ENCODE results near the gene MAGEF1. TPM values are rescaled to one million over a fixed set of nuclear protein-coding genes. Genes with fewer than 3 reads are reported as not detected.

Gene MAGEF1
- total and polyA plus RNA-seq, 2 of the 13 experiments (the other 11 are each of a cell fraction or from before 2014, with no cell fraction given) = 26.0 to 62.4 TPM

- ChIA-PET CTCF (ENCODE audit: low intra/inter-chr PET ratio, low total read pairs) (no interaction called here), POLR2A (no interaction called here)
- Histone ChIP-seq H4K20me1 (ENCODE audit: insufficient read depth, low read length) (no peaks in the 10 kb centered on the region), H3K9me3 (ENCODE audit: low read length) (no peaks in the 10 kb centered on the region), H3K4me1 (ENCODE audit: insufficient read depth, low read length) (no peaks in the 10 kb centered on the region), H3K79me2 (ENCODE audit: insufficient read depth, low read length) (no peaks in the 10 kb centered on the region), H2AFZ (ENCODE audit: low read length) (no peak overlapping the region), H3K36me3 (replicated peaks in 1 of 2; ENCODE audit: control insufficient read depth in 1 of 2, insufficient read depth in 2 of 2, low read length in 2 of 2) (no peaks in the 10 kb centered on the region), H3K27me3 (ENCODE audit: control insufficient read depth in 1 of 2, insufficient read depth in 2 of 2, low read length in 2 of 2) (peaks cover 1 to 6% of the 10 kb centered on the region in 2 experiments; a peak in 3 of 5 replicates), H3K27ac (ENCODE audit: extremely low read length, insufficient read depth, low read length) (no peak overlapping the region), H3K4me3 (replicated peaks in 1 of 3; ENCODE audit: insufficient read depth in 1 of 3, low read depth in 2 of 3, low read length in 3 of 3) (no peak overlapping the region), H3K9ac (ENCODE audit: insufficient read depth, low read depth, low read length) (no peak overlapping the region), H3K4me2 (ENCODE audit: low read depth, low read length) (no peak overlapping the region)
- no peak for ATAC-seq
- FAIRE-seq = no peak
- in situ Hi-C loops (cut with HindIII; ENCODE audit: extremely low pct_ligation_motif_present, low pct_unique_long_range_greater_than_20kb) = no loop called here
- intact Hi-C loops (cut with micrococcal nuclease; ENCODE audit: unreplicated experiment) = no loop called here
- BruUV-seq (replicated peaks) = no TSS peak
- no peak for TF ChIP-seq ZNF276 (CRISPR knock-in tag; IDR thresholded peaks at IDR 0.05; ENCODE audit: low read depth)
- no peak for TF ChIP-seq ZNF569 (CRISPR knock-in tag; IDR thresholded peaks at IDR 0.05; ENCODE audit: borderline replicate concordance)
- TF ChIP-seq MYPOP (CRISPR knock-in tag; IDR thresholded peaks at IDR 0.05) = no peak
- no peak for TF ChIP-seq ADNP (CRISPR knock-in tag; IDR thresholded peaks at IDR 0.05)
- TF ChIP-seq FOXP4 (CRISPR knock-in tag; IDR thresholded peaks at IDR 0.05) = no peak
- TF ChIP-seq ZNF83 (CRISPR knock-in tag; IDR thresholded peaks at IDR 0.05; ENCODE audit: borderline replicate concordance) = no peak
- no peak for TF ChIP-seq ZNF691 (CRISPR knock-in tag; IDR thresholded peaks at IDR 0.05; ENCODE audit: borderline replicate concordance, low read depth)
- TF ChIP-seq THAP9 (CRISPR knock-in tag; IDR thresholded peaks at IDR 0.05; ENCODE audit: borderline replicate concordance) = no peak
- no peak for TF ChIP-seq REL (CRISPR knock-in tag; conservative IDR thresholded peaks at IDR 0.05)
- TF ChIP-seq ZNF589 (CRISPR knock-in tag; conservative IDR thresholded peaks at IDR 0.05) = no peak
- no peak for TF ChIP-seq ZSCAN12 (CRISPR knock-in tag; IDR thresholded peaks at IDR 0.05)
- no peak for DNase-seq (ENCODE audit: low spot score)
- 5% methylated on average over 2 of the region's 7 CpGs for WGBS (ENCODE audit: low lambda C conversion rate)
These were observed 42.3 kb downstream of the MAGEF1 start for GRCh38 chr3:184669578-184669977.
